Parathyroid adenoma (tissue), 2 donors: ENCODE results near the gene PKD1.

Experiments used
- H2AFZ ChIP-seq: fragments of 300-600 bp; sonication (generic); one replicate; pipeline ENCODE4 v1.7.0; 2017; ENCODE audit warnings: antibody characterized with exemption, mild to moderate bottlenecking
- H3K27ac ChIP-seq: fragments of 300-600 bp; sonication (generic); one replicate; pipeline ENCODE4 v1.7.0; 2017
- H3K27me3 ChIP-seq: fragments of 300-600 bp; sonication (generic); one replicate; pipeline ENCODE4 v1.7.0; 2017; ENCODE audit warnings: low read length; ENCODE audit not compliant: control insufficient read depth, insufficient read depth
- H3K36me3 ChIP-seq: fragments of 300-600 bp; sonication (generic); one replicate; pipeline ENCODE4 v1.7.0; 2017; ENCODE audit warnings: low read length; ENCODE audit not compliant: control insufficient read depth, insufficient read depth
- H3K4me1 ChIP-seq: fragments of 300-600 bp; sonication (generic); one replicate; pipeline ENCODE4 v1.7.0; 2017; ENCODE audit warnings: control low read depth
- H3K4me2 ChIP-seq: fragments of 300-600 bp; sonication (generic); one replicate; pipeline ENCODE4 v1.7.0; 2017; ENCODE audit warnings: low read length
- H3K4me3 ChIP-seq: fragments of 300-600 bp; sonication (generic); one replicate; pipeline ENCODE4 v1.7.0; 2017; ENCODE audit warnings: low read depth, low read length
- H3K79me2 ChIP-seq: fragments of 300-600 bp; sonication (generic); one replicate; pipeline ENCODE4 v1.7.0; 2017; ENCODE audit warnings: control low read depth
- H3K9ac ChIP-seq: fragments of 300-600 bp; sonication (generic); one replicate; pipeline ENCODE4 v1.7.0; 2017; ENCODE audit warnings: mild to moderate bottlenecking
- H3K9me3 ChIP-seq: fragments of 300-600 bp; sonication (generic); one replicate; pipeline ENCODE4 v1.7.0; 2017; ENCODE audit warnings: low read length; ENCODE audit not compliant: control insufficient read depth
- TF ChIP-seq, protein P1 (sequence below): fragments of 300-600 bp; sonication (generic); IDR thresholded peaks from one replicate; pipeline ENCODE4 v1.7.0; 2017; ENCODE audit warnings: antibody characterized with exemption, mild to moderate bottlenecking
- donor health status: primary hyperparathyroidism.

The PKD1 gene

GRCh38 chr16:2083876-2084780 lies 51.6 kb downstream of the PKD1 start:
- H3K27me3 ChIP-seq: no peaks in the 10 kb centered on the region
- no peak overlapping the region for H3K4me2 ChIP-seq
- H3K9ac ChIP-seq: no peak overlapping the region
- no peaks in the 10 kb centered on the region for H3K79me2 ChIP-seq
- no peaks in the 10 kb centered on the region for H3K4me1 ChIP-seq
- no peaks in the 10 kb centered on the region for H3K9me3 ChIP-seq
- TF ChIP-seq, protein P1, sequence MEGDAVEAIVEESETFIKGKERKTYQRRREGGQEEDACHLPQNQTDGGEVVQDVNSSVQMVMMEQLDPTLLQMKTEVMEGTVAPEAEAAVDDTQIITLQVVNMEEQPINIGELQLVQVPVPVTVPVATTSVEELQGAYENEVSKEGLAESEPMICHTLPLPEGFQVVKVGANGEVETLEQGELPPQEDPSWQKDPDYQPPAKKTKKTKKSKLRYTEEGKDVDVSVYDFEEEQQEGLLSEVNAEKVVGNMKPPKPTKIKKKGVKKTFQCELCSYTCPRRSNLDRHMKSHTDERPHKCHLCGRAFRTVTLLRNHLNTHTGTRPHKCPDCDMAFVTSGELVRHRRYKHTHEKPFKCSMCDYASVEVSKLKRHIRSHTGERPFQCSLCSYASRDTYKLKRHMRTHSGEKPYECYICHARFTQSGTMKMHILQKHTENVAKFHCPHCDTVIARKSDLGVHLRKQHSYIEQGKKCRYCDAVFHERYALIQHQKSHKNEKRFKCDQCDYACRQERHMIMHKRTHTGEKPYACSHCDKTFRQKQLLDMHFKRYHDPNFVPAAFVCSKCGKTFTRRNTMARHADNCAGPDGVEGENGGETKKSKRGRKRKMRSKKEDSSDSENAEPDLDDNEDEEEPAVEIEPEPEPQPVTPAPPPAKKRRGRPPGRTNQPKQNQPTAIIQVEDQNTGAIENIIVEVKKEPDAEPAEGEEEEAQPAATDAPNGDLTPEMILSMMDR: no peak
- H3K36me3 ChIP-seq: no peaks in the 10 kb centered on the region
- no peak overlapping the region for H2AFZ ChIP-seq
- H3K27ac ChIP-seq: no peak overlapping the region
- no peak overlapping the region for H3K4me3 ChIP-seq

GRCh38 chr16:2083409-2083808 lies 52.3 kb downstream of the PKD1 start:
- TF ChIP-seq, protein P1: no peak
- no peak overlapping the region for H3K9ac ChIP-seq
- no peaks in the 10 kb centered on the region for H3K4me1 ChIP-seq
- H3K4me3 ChIP-seq: no peak overlapping the region
- no peaks in the 10 kb centered on the region for H3K36me3 ChIP-seq
- H3K4me2 ChIP-seq: no peak overlapping the region
- no peaks in the 10 kb centered on the region for H3K9me3 ChIP-seq
- H3K27ac ChIP-seq: no peak overlapping the region
- H3K79me2 ChIP-seq: no peaks in the 10 kb centered on the region
- no peaks in the 10 kb centered on the region for H3K27me3 ChIP-seq
- no peak overlapping the region for H2AFZ ChIP-seq

- H3K9me3 ChIP-seq: no peaks in the 10 kb centered on the region
- H3K9ac ChIP-seq: no peak overlapping the region
- no peak overlapping the region for H3K27ac ChIP-seq
- TF ChIP-seq, protein P1: no peak
- no peaks in the 10 kb centered on the region for H3K27me3 ChIP-seq
- no peaks in the 10 kb centered on the region for H3K79me2 ChIP-seq
- no peaks in the 10 kb centered on the region for H3K36me3 ChIP-seq
- no peak overlapping the region for H3K4me3 ChIP-seq
- no peak overlapping the region for H2AFZ ChIP-seq
- H3K4me2 ChIP-seq: no peak overlapping the region
- H3K4me1 ChIP-seq: no peaks in the 10 kb centered on the region
Observed at GRCh38 chr16:2082983-2083364, 52.7 kb downstream of the PKD1 start.

DNA sequence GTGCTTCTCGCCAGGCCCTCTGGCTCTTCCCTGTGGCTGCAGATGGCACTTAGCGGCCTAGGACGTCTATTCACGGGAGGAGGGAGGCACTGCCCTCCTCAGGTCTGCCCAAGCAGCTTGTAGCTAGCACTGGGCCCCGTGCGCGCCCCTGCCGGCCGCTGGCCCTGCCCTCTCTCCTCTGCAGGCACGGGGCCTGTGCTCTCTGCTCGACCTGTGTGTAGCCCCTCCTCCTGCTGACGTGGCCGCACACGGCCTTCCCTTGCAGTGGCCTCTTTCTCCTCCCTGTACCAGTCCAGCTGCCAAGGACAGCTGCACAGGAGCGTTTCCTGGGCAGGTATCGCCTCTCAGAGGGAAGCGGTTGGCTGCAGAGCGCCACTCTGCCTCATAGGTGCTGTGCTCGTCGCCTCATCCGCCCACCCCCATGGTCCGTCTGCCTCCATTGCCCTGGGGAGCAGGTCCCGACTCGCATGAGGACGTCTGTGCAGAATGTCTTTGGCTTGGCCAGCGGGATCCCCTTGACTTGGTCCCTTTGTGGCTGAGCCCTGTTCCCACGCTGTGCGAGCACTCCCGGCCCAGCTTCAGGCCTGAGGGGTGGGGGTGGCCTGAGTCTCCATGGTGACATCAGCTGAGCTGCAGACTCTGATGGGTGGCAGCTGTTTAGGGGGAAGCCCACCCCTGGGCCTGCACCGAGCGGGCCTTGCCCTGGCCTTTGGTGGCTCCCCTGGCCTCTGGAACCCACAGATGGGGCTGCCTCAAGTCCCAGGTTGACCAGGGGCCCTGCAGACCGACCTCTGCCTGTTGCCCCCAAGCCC lies 53.3 kb downstream of the PKD1 start:
- Histone ChIP-seq H3K27ac (no peak overlapping the region), H3K36me3 (no peaks in the 10 kb centered on the region), H3K27me3 (no peaks in the 10 kb centered on the region), H2AFZ (no peak overlapping the region), H3K79me2 (no peaks in the 10 kb centered on the region), H3K4me3 (no peak overlapping the region), H3K4me2 (no peak overlapping the region), H3K9ac (no peak overlapping the region), H3K4me1 (no peaks in the 10 kb centered on the region), H3K9me3 (no peaks in the 10 kb centered on the region)
- TF ChIP-seq, protein P1: no peak
